GM23338 (cell line): ENCODE results near the gene AOAH.

Experiments used
- CREB1 ChIP-seq: fragments of 250-450 bp; sonication (Bioruptor Pico); IDR thresholded peaks from 2 replicates; pipeline ENCODE4 v1.5.0; 2020; ENCODE audit warnings: low read depth, mild to moderate bottlenecking, moderate library complexity
- EZH2 ChIP-seq: fragments of 200-600 bp; sonication (generic); IDR thresholded peaks from one replicate; pipeline ENCODE4 v1.8.0; 2017; ENCODE audit warnings: antibody characterized with exemption, mild to moderate bottlenecking, low read depth; ENCODE audit not compliant: unreplicated experiment
- EZH2phosphoT487 ChIP-seq: fragments of 200-600 bp; sonication (generic); IDR thresholded peaks from one replicate; pipeline ENCODE4 v1.8.1; 2018; ENCODE audit warnings: antibody characterized with exemption; ENCODE audit not compliant: unreplicated experiment
- JUNB ChIP-seq: IDR thresholded peaks from one replicate; pipeline ENCODE4 v1.6.1; 2016; ENCODE audit warnings: antibody characterized with exemption; ENCODE audit not compliant: unreplicated experiment
- POLR2AphosphoS5 ChIP-seq: IDR thresholded peaks from 2 replicates; pipeline ENCODE4 v1.6.1; 2016; ENCODE audit warnings: antibody characterized with exemption, low read depth
- STAT1 ChIP-seq: IDR thresholded peaks from one replicate; pipeline ENCODE4 v1.6.1; 2016; ENCODE audit warnings: antibody characterized with exemption; ENCODE audit not compliant: unreplicated experiment
- TF ChIP-seq, protein P1 (sequence below), 2 experiments: fragments of 200-600 bp in 1 of 2; sonication (generic) in 1 of 2; conservative IDR thresholded peaks; 2 replicates each; pipeline versions ENCODE4 v1.5.1 to v1.6.1; 2016 to 2017; ENCODE audit warnings: antibody characterized with exemption in 2 of 2, low read depth in 2 of 2, mild to moderate bottlenecking in 2 of 2, moderate library complexity in 1 of 2

DNA sequence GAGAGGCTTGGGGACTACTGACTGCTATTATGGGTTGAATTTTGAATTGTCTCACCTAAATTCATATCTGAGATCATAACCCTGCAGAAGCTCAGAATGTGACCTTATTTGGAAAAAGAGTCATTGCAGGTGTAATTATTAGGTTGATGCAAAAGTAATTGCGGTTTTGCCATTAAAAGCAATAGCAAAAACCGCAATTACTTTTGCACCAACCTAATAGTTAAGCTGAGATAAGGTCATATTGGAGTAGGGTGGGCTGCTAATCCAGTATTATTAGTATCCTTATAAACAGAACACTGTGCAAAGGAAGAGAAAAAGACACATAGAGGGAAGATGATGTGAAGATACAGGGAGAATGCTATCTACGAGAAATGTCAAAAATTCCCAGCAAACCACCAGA, 82.3 kb downstream of the AOAH start:
- no peak for TF ChIP-seq EZH2phosphoT487
- TF ChIP-seq JUNB = no peak
- TF ChIP-seq, protein P1, sequence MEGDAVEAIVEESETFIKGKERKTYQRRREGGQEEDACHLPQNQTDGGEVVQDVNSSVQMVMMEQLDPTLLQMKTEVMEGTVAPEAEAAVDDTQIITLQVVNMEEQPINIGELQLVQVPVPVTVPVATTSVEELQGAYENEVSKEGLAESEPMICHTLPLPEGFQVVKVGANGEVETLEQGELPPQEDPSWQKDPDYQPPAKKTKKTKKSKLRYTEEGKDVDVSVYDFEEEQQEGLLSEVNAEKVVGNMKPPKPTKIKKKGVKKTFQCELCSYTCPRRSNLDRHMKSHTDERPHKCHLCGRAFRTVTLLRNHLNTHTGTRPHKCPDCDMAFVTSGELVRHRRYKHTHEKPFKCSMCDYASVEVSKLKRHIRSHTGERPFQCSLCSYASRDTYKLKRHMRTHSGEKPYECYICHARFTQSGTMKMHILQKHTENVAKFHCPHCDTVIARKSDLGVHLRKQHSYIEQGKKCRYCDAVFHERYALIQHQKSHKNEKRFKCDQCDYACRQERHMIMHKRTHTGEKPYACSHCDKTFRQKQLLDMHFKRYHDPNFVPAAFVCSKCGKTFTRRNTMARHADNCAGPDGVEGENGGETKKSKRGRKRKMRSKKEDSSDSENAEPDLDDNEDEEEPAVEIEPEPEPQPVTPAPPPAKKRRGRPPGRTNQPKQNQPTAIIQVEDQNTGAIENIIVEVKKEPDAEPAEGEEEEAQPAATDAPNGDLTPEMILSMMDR (conservative IDR thresholded peaks at IDR 0.05; ENCODE audit: low read depth in 2 of 2) = no peak
- no peak for TF ChIP-seq EZH2
- TF ChIP-seq POLR2AphosphoS5 = no peak
- TF ChIP-seq CREB1 = no peak
- TF ChIP-seq STAT1 = no peak
